ENCODE results near the gene KLK5. TPM values are rescaled to one million over a fixed set of nuclear protein-coding genes. Genes with fewer than 3 reads are reported as not detected.
A peak's percentile ranks its signal among the peaks of the same experiment; 100 is the strongest.

KLK5 gene
- polyA plus RNA-seq, 1 donor from 2014 or later, result not detected

DNA sequence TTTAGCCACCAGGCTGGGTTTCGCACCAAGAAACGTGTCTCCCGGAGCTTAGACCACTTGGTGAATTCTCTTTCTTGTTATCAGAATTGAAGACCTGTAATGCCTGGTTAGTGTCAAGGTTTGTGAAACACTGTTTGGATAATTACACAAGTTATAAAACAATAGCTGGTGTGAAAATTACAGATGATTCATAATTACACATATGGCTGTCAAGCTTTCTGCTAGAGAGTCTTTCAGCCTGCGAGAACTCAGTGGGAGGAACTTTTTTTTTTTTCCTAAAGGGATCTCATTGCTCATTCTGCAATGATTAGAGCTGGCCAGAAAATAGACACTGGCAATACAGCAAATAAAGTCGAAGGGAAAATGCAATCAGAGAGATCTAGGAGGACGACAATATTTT is 28.3 kb downstream of the KLK5 start:
- Histone ChIP-seq H3K36me3 (ENCODE audit: insufficient read depth, low read length) (no peaks in the 10 kb centered on the region), H2AFZ (ENCODE audit: low read depth, low read length) (no peak overlapping the region), H3K4me2 (ENCODE audit: low read length) (no peak overlapping the region), H3K79me2 (replicated peaks; ENCODE audit: insufficient read depth, low read length) (no peaks in the 10 kb centered on the region), H3K4me3 (ENCODE audit: low read length) (no peak overlapping the region), H3F3A (ENCODE audit: insufficient read depth, low read length, poor library complexity, severe bottlenecking) (no peaks in the 10 kb centered on the region), H3K9ac (ENCODE audit: low read length) (no peak overlapping the region), H3K9me2 (ENCODE audit: insufficient read depth, low read length) (no peaks in the 10 kb centered on the region), H4K20me1 (ENCODE audit: insufficient read depth) (no peaks in the 10 kb centered on the region), H3K9me3 (ENCODE audit: low read length) (no peaks in the 10 kb centered on the region), H3K27ac (ENCODE audit: low read length) (no peak overlapping the region), H3K27me3 (ENCODE audit: insufficient read depth, low read depth, low read length) (peaks cover 13% of the 10 kb centered on the region)
- no peak for TF ChIP-seq MXI1 (conservative IDR thresholded peaks at IDR 0.05; ENCODE audit: poor library complexity, severe bottlenecking)
- TF ChIP-seq TAF1 (IDR thresholded peaks at IDR 0.05; ENCODE audit: low read depth), result no peak
- no peak for TF ChIP-seq POLR2AphosphoS5 (IDR thresholded peaks at IDR 0.05)
- no peak for TF ChIP-seq SMC3 (conservative IDR thresholded peaks at IDR 0.05; ENCODE audit: poor library complexity)
- TF ChIP-seq EP300 (conservative IDR thresholded peaks at IDR 0.05; ENCODE audit: poor library complexity, severe bottlenecking), result no peak
- TF ChIP-seq, protein P1, sequence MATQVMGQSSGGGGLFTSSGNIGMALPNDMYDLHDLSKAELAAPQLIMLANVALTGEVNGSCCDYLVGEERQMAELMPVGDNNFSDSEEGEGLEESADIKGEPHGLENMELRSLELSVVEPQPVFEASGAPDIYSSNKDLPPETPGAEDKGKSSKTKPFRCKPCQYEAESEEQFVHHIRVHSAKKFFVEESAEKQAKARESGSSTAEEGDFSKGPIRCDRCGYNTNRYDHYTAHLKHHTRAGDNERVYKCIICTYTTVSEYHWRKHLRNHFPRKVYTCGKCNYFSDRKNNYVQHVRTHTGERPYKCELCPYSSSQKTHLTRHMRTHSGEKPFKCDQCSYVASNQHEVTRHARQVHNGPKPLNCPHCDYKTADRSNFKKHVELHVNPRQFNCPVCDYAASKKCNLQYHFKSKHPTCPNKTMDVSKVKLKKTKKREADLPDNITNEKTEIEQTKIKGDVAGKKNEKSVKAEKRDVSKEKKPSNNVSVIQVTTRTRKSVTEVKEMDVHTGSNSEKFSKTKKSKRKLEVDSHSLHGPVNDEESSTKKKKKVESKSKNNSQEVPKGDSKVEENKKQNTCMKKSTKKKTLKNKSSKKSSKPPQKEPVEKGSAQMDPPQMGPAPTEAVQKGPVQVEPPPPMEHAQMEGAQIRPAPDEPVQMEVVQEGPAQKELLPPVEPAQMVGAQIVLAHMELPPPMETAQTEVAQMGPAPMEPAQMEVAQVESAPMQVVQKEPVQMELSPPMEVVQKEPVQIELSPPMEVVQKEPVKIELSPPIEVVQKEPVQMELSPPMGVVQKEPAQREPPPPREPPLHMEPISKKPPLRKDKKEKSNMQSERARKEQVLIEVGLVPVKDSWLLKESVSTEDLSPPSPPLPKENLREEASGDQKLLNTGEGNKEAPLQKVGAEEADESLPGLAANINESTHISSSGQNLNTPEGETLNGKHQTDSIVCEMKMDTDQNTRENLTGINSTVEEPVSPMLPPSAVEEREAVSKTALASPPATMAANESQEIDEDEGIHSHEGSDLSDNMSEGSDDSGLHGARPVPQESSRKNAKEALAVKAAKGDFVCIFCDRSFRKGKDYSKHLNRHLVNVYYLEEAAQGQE (IDR thresholded peaks at IDR 0.05; ENCODE audit: borderline replicate concordance), result no peak
- TF ChIP-seq RAD21 (conservative IDR thresholded peaks at IDR 0.05), result no peak
- TF ChIP-seq, protein P2, sequence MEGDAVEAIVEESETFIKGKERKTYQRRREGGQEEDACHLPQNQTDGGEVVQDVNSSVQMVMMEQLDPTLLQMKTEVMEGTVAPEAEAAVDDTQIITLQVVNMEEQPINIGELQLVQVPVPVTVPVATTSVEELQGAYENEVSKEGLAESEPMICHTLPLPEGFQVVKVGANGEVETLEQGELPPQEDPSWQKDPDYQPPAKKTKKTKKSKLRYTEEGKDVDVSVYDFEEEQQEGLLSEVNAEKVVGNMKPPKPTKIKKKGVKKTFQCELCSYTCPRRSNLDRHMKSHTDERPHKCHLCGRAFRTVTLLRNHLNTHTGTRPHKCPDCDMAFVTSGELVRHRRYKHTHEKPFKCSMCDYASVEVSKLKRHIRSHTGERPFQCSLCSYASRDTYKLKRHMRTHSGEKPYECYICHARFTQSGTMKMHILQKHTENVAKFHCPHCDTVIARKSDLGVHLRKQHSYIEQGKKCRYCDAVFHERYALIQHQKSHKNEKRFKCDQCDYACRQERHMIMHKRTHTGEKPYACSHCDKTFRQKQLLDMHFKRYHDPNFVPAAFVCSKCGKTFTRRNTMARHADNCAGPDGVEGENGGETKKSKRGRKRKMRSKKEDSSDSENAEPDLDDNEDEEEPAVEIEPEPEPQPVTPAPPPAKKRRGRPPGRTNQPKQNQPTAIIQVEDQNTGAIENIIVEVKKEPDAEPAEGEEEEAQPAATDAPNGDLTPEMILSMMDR (IDR thresholded peaks at IDR 0.05; ENCODE audit: poor library complexity, severe bottlenecking), result no peak
- no peak for TF ChIP-seq EZH2 (IDR thresholded peaks at IDR 0.05; ENCODE audit: borderline replicate concordance, insufficient read depth, low read length, poor library complexity, severe bottlenecking)

DNA sequence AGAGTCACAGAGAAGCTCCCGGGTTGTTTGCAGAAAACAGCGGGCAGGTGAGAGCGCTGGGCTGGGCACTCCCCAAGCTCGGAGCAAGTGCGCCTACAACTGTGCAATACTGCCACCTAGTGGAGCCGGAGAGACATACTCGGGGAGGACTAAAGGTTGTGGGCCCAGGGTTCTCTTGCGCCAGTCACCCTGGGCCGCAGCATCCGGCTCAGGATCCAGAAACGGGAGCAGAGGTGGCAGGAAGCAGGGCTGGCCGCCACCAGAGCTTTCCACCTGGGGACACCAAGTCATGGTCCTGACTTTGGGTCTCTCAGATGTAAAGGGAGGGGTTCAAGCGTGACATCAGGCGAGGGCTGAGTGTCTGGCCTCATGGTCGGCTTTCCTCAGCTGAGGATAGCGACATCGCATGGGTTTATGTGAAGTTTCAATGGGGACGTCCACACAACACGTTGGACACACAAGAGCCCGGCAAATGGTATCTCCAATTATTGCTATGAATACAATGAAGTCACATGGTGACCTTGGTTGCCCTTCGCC is 30.5 kb downstream of the KLK5 start:
- H3K4me3 ChIP-seq (ENCODE audit: low read length), result no peak overlapping the region
- TF ChIP-seq, protein P1 (IDR thresholded peaks at IDR 0.05; ENCODE audit: borderline replicate concordance), result no peak
- TF ChIP-seq EP300 (conservative IDR thresholded peaks at IDR 0.05; ENCODE audit: poor library complexity, severe bottlenecking) (no peak), MXI1 (conservative IDR thresholded peaks at IDR 0.05; ENCODE audit: poor library complexity, severe bottlenecking) (no peak), TAF1 (IDR thresholded peaks at IDR 0.05; ENCODE audit: low read depth) (no peak), RAD21 (conservative IDR thresholded peaks at IDR 0.05) (peak; percentile 87), EZH2 (IDR thresholded peaks at IDR 0.05; ENCODE audit: borderline replicate concordance, insufficient read depth, low read length, poor library complexity, severe bottlenecking) (no peak), POLR2AphosphoS5 (IDR thresholded peaks at IDR 0.05) (no peak), SMC3 (conservative IDR thresholded peaks at IDR 0.05; ENCODE audit: poor library complexity) (peak; percentile 84)
- TF ChIP-seq, protein P2 (IDR thresholded peaks at IDR 0.05; ENCODE audit: poor library complexity, severe bottlenecking), result peak; percentile 92
- no peak overlapping the region for H3K27ac ChIP-seq (ENCODE audit: low read length)
- no peaks in the 10 kb centered on the region for H3K79me2 ChIP-seq (replicated peaks; ENCODE audit: insufficient read depth, low read length)
- no peaks in the 10 kb centered on the region for H3F3A ChIP-seq (ENCODE audit: insufficient read depth, low read length, poor library complexity, severe bottlenecking)
- no peaks in the 10 kb centered on the region for H3K9me3 ChIP-seq (ENCODE audit: low read length)
- peaks cover 21% of the 10 kb centered on the region for H3K27me3 ChIP-seq (ENCODE audit: insufficient read depth, low read depth, low read length)
- no peaks in the 10 kb centered on the region for H3K36me3 ChIP-seq (ENCODE audit: insufficient read depth, low read length)
- no peaks in the 10 kb centered on the region for H3K9me2 ChIP-seq (ENCODE audit: insufficient read depth, low read length)
- H3K9ac ChIP-seq (ENCODE audit: low read length), result no peak overlapping the region
- H3K4me2 ChIP-seq (ENCODE audit: low read length), result no peak overlapping the region
- no peaks in the 10 kb centered on the region for H4K20me1 ChIP-seq (ENCODE audit: insufficient read depth)
- H2AFZ ChIP-seq (ENCODE audit: low read depth, low read length), result no peak overlapping the region

Data from neural cell (in vitro differentiated cells).